BLaER1 (cell line): ENCODE measurements around the gene ADCY5.

Experiments
- H3K27ac ChIP-seq: shearing (Covaris generic); formaldehyde crosslinking; 2 replicates; pipeline ENCODE4 v1.8.1; 2022
- H3K27me3 ChIP-seq: shearing (Covaris generic); formaldehyde crosslinking; 2 replicates; pipeline ENCODE4 v1.8.1; 2022
- H3K36me3 ChIP-seq: shearing (Covaris generic); formaldehyde crosslinking; 2 replicates; pipeline ENCODE4 v1.8.1; 2022
- H3K4me1 ChIP-seq: shearing (Covaris generic); formaldehyde crosslinking; 2 replicates; pipeline ENCODE4 v1.8.1; 2022
- H3K4me2 ChIP-seq: shearing (Covaris generic); formaldehyde crosslinking; 2 replicates; pipeline ENCODE4 v1.8.1; 2022
- H3K4me3 ChIP-seq: shearing (Covaris generic); formaldehyde crosslinking; 2 replicates; pipeline ENCODE4 v1.8.1; 2022
- H3K9ac ChIP-seq: shearing (Covaris generic); formaldehyde crosslinking; 2 replicates; pipeline ENCODE4 v1.8.1; 2022
- H3K9me3 ChIP-seq: shearing (Covaris generic); formaldehyde crosslinking; 2 replicates; pipeline ENCODE4 v1.8.1; 2022
- H4K20me1 ChIP-seq: shearing (Covaris generic); formaldehyde crosslinking; 2 replicates; pipeline ENCODE4 v1.8.1; 2022
- Cebpa-rat ChIP-seq: shearing (Covaris generic); IDR thresholded peaks from 2 replicates; pipeline ENCODE4 v1.8.1; 2022

ADCY5 gene

GRCh38 chr3:123313889-123314288 lies 135.0 kb downstream of the ADCY5 start:
- H3K4me1 ChIP-seq, result peaks cover 83% of the 10 kb centered on the region
- no peak for TF ChIP-seq Cebpa-rat
- no peaks in the 10 kb centered on the region for H3K9me3 ChIP-seq
- H3K27ac ChIP-seq, result no peak overlapping the region
- H3K4me3 ChIP-seq, result no peak overlapping the region
- H3K9ac ChIP-seq, result no peak overlapping the region
- H4K20me1 ChIP-seq, result no peaks in the 10 kb centered on the region
- peak overlapping the region; percentile 53 for H3K4me2 ChIP-seq
- H3K36me3 ChIP-seq, result no peaks in the 10 kb centered on the region
- H3K27me3 ChIP-seq, result no peaks in the 10 kb centered on the region

DNA sequence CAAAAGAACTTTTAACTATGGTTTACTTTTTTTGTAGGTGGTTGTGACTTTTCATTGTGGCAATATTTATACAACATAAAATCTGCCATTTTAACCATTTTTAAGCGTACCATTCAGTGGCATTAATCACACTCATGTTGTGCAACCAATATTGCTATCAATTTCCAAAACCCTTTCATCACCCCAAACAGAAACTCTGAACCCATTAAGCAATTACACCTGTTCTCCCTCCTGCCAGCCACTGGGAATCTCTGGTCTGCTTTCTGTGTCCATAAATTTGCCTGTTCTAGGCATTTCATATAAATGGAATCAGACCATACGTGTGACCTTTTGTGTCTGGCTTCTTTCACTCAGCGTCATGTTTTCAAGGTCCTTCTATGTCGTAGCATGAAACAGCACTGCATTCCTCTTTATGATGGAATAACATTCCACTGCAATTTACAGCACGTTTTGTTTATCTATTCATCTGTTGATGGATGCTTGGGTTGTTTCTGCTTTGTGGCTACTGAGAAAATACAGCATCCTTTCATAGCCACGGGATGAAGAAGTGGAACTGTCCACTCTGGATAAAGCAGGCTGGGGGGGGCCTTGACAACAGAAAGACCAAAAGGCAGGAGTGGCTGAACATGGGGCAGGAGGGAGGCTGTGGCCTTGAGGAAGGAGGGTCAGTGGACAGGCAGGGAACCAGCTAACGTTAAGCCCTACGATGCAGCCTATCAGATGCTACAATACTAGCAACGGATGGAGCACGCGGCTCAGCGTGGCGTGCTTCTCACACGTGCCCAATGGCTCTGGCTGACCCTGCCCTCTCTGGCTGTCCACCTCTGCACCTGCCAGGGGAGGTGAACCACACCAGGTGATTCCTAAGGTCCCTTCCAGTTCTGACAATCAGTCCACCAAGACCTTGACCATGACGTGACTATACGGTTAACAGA lies 136.3 kb downstream of the ADCY5 start:
- no peak overlapping the region for H3K9ac ChIP-seq
- no peaks in the 10 kb centered on the region for H3K36me3 ChIP-seq
- no peak overlapping the region for H3K4me3 ChIP-seq
- TF ChIP-seq Cebpa-rat, result no peak
- peaks cover 83% of the 10 kb centered on the region for H3K4me1 ChIP-seq
- H3K27ac ChIP-seq, result no peak overlapping the region
- H3K4me2 ChIP-seq, result no peak overlapping the region
- H4K20me1 ChIP-seq, result no peaks in the 10 kb centered on the region
- no peaks in the 10 kb centered on the region for H3K9me3 ChIP-seq
- H3K27me3 ChIP-seq, result no peaks in the 10 kb centered on the region

DNA sequence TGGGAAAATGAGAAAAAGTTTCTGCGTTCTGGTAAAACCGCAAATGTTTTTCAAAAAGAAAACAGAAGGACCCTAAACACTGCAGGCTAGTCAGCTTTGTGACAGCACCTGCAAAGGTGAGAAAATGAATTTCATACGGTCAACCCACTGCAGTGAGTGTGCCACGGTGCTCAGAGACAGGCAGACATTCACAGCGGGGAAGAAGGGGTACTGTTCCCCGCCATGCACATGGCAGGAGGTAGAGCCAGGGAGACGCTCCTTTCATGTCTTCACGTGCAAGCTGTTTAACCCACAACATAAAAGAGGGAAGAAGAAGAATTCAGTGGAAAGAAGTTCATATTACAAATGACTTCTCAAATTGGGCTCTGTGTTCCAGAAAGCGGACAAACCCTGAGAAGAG lies 137.7 kb downstream of the ADCY5 start:
- Histone ChIP-seq H4K20me1 (no peaks in the 10 kb centered on the region), H3K9ac (no peak overlapping the region), H3K36me3 (no peaks in the 10 kb centered on the region), H3K4me1 (peaks cover 88% of the 10 kb centered on the region), H3K4me3 (no peak overlapping the region), H3K4me2 (peak overlapping the region; percentile 28), H3K27me3 (no peaks in the 10 kb centered on the region), H3K27ac (no peak overlapping the region), H3K9me3 (no peaks in the 10 kb centered on the region)
- TF ChIP-seq Cebpa-rat, result no peak

GRCh38 chr3:123310741-123311140 lies 138.1 kb downstream of the ADCY5 start:
- H3K9me3 ChIP-seq, result peaks cover under 1% of the 10 kb centered on the region; the same call in 1 of the 2 replicates
- H3K27me3 ChIP-seq, result no peaks in the 10 kb centered on the region
- peaks cover 92% of the 10 kb centered on the region for H3K4me1 ChIP-seq
- no peaks in the 10 kb centered on the region for H3K36me3 ChIP-seq
- no peaks in the 10 kb centered on the region for H4K20me1 ChIP-seq
- H3K4me2 ChIP-seq, result 0 out of 2 replicates have a peak overlapping the region, but pooled peaks have one; percentile 28
- no peak overlapping the region for H3K4me3 ChIP-seq
- no peak overlapping the region for H3K9ac ChIP-seq
- H3K27ac ChIP-seq, result no peak overlapping the region
- TF ChIP-seq Cebpa-rat, result no peak

DNA sequence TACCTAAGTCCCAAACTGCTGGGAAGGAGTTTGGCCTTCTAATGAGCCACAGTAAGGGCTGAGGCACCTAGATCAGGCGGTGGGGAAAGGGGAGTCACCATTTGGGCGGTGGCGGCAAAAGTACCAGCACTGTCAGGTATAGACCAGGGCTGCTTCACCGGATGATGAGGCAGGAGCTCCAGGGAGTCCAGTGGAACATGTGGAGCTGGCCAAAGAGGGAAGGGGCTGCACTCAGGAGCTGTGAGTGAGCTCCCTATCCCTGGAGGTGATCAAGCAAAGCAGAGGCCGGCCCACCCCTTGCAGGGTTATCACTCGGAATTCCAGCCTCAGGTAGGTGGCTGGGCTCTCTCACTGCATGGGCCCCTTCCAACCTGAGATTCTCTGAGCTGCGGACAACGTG lies 138.7 kb downstream of the ADCY5 start:
- no peak overlapping the region for H3K27ac ChIP-seq
- no peaks in the 10 kb centered on the region for H3K36me3 ChIP-seq
- TF ChIP-seq Cebpa-rat, result no peak
- peaks cover 92% of the 10 kb centered on the region for H3K4me1 ChIP-seq
- H3K9me3 ChIP-seq, result peaks cover 6% of the 10 kb centered on the region
- H3K9ac ChIP-seq, result no peak overlapping the region
- no peak overlapping the region for H3K4me3 ChIP-seq
- H3K27me3 ChIP-seq, result no peaks in the 10 kb centered on the region
- no peak overlapping the region for H3K4me2 ChIP-seq
- H4K20me1 ChIP-seq, result no peaks in the 10 kb centered on the region

DNA sequence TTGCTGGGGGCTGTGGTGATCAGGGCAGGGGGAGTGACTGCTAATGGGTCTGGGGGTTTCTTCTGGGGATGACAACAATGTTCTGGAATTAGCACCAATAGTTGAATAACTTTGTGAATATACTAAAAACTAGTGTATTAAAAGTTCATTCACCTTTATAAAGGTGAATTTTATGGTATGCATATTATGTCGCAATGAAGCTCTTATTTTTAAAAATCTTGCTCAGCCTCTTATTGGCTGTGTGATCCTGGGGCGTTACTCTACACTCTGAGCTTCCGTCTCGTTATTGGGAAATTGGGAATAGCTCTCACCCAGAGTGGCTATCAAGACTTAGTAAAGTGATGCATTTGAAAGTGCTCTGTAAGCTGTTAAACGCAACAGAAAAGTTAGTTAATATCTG lies 141.8 kb downstream of the ADCY5 start:
- Histone ChIP-seq H3K4me2 (peak overlapping the region; percentile 53), H3K9me3 (peaks cover 24% of the 10 kb centered on the region), H3K27ac (no peak overlapping the region), H3K4me1 (peaks cover 98% of the 10 kb centered on the region), H3K27me3 (no peaks in the 10 kb centered on the region), H3K9ac (no peak overlapping the region), H4K20me1 (no peaks in the 10 kb centered on the region), H3K4me3 (no peak overlapping the region), H3K36me3 (no peaks in the 10 kb centered on the region)
- TF ChIP-seq Cebpa-rat, result peak; percentile 53; the same call in 1 of the 2 replicates

- Histone ChIP-seq H3K4me1 (peaks cover 98% of the 10 kb centered on the region), H3K9ac (no peak overlapping the region), H3K27ac (no peak overlapping the region), H4K20me1 (no peaks in the 10 kb centered on the region), H3K36me3 (no peaks in the 10 kb centered on the region), H3K27me3 (no peaks in the 10 kb centered on the region), H3K9me3 (peaks cover 24% of the 10 kb centered on the region), H3K4me3 (no peak overlapping the region), H3K4me2 (peak overlapping the region; percentile 50)
- TF ChIP-seq Cebpa-rat, result no peak
Measured at GRCh38 chr3:123305192-123305591, 143.7 kb downstream of the ADCY5 start.

- H3K4me3 ChIP-seq, result no peak overlapping the region
- no peaks in the 10 kb centered on the region for H3K27me3 ChIP-seq
- H3K36me3 ChIP-seq, result no peaks in the 10 kb centered on the region
- peaks cover 24% of the 10 kb centered on the region for H3K9me3 ChIP-seq
- H3K4me2 ChIP-seq, result peak overlapping the region; percentile 50
- H4K20me1 ChIP-seq, result no peaks in the 10 kb centered on the region
- TF ChIP-seq Cebpa-rat, result no peak
- H3K4me1 ChIP-seq, result peaks cover 98% of the 10 kb centered on the region
- no peak overlapping the region for H3K9ac ChIP-seq
- no peak overlapping the region; the same call in 1 of the 2 replicates for H3K27ac ChIP-seq
Measured at GRCh38 chr3:123303976-123304560, 144.8 kb downstream of the ADCY5 start.

DNA sequence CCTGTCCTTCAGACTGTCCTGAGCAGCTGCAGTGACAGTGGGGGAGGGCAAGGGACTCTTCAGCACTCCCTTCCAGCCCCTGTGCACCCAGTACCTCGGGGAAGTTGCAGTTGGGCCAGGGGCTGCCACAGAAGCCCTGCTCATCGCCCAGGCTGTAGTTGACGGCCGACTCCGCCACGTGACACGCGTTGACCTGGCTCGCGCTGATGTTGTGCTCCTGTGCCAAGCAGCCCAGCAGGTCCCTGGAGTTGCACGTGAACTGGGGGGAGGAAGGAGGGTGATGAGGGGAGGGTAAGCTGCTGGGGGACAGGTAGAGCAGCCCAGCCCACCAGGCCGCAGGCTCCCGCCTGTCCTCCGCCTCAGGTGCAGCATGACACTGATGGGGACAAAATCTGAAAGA lies 145.9 kb downstream of the ADCY5 start:
- Histone ChIP-seq H4K20me1 (no peaks in the 10 kb centered on the region), H3K27me3 (no peaks in the 10 kb centered on the region), H3K36me3 (no peaks in the 10 kb centered on the region), H3K4me3 (no peak overlapping the region), H3K4me1 (peaks cover 98% of the 10 kb centered on the region), H3K9ac (no peak overlapping the region; the same call in 1 of the 2 replicates), H3K4me2 (peak overlapping the region; percentile 98), H3K9me3 (peaks cover 24% of the 10 kb centered on the region), H3K27ac (peak overlapping the region; percentile 85; the same call in 1 of the 2 replicates)
- TF ChIP-seq Cebpa-rat, result no peak
